ENCODE measurements around the gene SFTPA1.
"Not testable (repeated sequence)": the region's sequence is repeated elsewhere in the genome, so short reads cannot be mapped to it uniquely, and the experiment has no call there.

Gene SFTPA1

DNA sequence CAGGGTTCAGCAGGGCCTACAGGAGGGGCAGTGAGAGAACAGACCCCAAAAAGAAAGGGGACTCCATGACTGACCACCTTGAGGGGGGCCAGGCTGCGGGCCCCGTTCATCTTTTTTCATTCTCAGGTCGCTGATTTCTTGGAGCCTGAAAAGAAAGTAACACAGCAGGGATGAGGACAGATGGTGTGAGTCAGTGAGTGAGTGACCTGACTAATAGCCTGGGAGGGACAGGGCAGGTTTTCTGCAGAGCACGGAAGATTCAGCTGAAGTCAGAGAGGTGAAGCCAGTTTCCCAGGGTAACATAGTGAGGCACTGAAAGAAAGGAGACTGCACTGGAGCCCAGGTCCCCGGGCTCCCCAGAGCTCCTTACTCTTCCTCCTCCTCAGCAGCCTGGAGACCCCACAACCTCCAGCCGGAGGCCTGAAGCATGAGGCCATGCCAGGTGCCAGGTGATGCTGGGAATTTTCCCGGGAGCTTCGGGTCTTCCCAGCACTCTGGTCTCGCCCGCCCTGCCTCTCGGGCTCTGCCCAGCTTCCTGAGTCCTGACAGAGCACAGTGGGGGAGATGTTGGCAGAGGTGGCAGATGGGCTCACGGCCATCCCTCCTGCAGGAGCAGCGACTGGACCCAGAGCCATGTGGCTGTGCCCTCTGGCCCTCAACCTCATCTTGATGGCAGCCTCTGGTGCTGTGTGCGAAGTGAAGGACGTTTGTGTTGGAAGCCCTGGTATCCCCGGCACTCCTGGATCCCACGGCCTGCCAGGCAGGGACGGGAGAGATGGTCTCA, 646 bp downstream of the SFTPA1 start:
- not testable (repeated sequence) for DNase-seq

DNA sequence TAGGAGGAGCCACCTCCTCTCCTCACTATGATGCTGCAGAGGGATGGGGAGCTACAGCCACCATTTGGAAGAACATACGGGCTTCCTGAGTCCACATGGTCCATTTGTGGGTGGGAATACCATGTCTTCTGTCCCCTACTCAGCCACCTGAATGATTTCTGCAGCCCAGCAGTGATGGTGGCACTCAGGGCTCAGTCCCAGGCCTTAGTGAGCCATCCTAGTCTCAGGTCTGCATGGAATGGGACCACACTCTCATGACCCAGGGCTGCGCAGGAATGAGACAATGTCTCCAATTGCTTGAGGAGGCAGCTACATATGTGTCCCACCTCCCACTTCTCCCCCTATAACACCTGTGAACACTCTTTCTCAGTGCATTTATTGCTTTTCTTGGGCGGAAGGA, 4.8 kb downstream of the SFTPA1 start:
- no peak for DNase-seq

DNA sequence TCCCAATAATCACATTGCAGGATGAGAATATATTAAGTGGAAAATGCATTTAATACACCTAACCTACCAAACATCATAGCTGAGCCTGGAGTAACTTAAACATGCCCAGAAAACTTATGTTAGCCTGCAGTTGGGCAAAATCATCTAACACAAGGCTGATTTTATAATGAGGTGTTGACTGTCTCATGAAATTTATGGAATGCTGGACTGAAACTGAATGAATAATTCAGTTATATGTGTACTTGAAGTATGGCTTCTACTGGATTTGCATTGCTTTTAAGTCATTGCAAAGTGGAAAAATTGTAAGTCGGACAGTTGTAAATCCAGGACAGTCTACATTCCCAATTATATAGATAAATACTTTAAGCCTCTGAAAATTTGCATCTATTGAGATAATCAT, 5.4 kb downstream of the SFTPA1 start:
- no peak for DNase-seq

DNA sequence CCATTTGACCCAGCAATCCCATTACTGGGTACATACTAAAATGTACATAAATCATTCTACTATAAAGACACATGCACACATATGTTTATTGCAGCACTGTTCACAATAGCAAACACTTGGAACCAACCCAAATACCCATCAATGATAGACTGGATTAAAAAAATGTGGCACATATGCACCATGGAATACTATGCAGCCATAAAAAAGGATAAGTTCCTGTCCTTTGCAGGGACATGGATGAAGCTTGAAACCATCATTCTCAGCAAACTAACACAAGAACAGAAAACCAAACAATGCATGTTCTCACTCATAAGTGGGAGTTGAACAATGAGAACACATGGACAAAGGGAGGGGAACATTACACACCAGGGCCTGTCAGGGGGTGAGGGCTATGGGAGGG, 12.9 kb downstream of the SFTPA1 start:
- not testable (repeated sequence) for DNase-seq

DNA sequence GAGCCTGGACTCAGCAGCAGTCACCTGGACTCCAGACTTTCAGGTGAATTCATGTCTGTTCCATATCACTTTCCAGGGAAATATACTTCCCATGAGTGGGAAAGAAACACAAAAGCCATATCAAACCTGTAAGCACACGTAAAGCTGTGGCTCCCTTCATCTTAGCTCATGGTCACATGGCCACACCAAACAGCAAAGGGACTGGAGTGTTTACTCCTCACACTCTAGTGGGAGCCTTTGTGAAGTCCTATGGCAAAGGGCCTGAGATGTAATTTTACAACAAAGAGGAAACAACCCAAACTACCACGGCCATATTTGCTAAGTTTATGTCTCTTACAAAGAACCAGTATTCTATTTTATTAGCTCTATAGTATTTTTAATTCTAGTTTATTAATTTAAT, 16.3 kb downstream of the SFTPA1 start:
- DNase-seq = no peak

DNA sequence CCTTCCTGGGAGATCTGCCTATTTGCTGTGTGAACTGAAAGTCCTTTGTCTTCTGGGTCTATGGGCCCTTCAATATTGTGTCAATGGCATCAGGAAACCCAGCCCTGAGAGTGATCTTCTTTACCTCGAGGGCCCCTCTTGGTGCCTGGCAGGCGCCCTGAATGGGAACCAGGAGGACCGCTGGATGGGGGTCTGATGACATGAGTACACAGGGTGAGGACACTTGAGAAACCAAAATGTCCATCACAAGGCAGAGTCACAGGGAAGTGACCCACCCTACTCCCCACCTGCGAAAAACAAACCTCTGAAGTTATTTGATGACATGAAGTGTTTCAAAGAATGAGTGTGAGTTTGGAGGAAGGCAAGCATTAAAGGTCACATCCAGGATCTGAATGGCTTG, 17.3 kb downstream of the SFTPA1 start:
- no peak for DNase-seq

DNA sequence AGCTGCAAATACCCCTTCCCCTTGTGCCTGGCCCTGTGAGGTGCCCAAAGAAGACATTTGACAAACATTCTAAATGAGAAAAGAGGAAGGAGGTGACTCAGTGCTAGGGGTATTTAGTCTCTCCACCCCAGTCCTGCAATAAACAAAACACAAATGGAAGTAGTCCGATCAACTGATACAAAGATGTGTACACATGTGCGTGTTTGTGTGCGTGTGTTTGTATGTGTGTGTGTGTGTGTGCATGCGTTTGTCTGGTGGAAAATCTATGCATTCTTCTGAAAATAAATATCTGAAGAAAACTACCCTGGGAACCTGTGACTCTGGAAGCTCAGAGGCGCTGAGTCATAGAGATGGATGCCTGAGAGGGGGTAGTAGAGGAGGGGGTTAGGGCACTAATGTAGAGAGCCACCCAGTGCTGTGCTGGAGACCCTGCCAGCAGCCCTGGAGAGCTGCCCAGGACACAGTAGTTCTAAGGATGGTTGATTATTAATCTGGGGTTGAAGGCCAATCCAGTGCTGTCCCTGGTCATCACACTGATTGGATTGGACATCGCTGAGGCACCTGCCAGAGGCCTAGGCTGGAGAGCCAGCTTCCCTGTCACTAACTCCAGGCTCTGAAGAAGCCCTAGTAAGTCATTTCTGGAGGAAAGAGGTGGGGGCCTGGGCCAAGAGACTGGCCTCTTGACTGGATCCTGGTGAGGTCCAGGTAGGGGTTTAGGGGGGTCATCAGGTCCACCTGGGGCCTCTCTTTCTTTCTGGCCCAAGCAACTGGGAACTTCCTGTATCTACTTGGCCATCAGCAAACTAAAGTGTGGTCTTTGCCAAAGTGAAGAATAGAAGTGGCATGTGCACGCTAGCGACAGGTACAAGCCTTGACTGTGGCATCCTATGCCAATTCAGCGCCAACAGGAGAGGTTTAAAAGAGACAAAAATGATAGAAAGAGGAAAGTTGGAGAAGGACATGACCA, 18.5 kb downstream of the SFTPA1 start:
- no peak for DNase-seq

DNA sequence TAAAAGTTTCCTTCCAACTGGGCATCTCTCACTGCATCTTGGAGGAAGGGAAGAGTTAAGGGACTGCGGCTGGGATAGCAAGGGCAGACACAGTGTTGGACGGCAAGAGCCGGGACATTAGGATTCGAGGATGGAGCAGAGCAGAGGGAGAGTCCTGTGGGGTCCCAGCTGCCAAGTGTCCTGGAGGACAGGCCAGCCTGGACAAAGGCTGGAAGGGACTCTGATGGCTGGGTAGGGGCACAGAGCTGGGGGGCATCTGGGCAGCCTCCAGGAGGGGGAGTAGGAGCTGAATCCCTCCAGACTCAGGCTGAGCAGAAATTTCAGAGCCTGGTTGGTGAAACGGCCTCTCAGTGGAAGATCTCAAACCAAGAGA, 19.2 kb downstream of the SFTPA1 start:
- DNase-seq = no peak

DNA sequence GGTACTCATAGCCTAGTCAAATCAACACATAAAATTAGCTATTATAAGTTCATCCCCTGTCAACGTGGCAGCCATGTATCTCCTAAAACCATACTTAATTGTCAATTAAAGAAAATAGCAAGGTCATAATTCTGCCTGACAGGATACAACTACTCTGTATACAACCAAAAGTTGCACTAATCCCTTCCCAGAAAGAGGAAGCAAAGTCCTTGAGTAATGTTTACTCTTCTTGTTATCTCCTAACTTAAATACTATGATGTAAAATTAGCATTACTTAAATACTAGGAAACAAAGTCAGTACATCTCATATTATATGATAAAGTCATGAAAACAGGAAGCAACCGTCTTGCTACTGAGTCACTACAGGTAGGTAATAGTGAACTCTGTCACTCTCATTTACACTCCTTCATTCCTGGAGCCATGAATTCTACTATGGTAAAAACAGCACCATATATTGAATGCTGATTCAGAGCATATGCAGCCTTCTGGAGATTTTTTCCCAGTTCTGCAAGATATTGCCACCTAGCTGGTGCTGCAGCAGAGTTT, 26.0 kb downstream of the SFTPA1 start:
- not testable (repeated sequence) for DNase-seq

DNA sequence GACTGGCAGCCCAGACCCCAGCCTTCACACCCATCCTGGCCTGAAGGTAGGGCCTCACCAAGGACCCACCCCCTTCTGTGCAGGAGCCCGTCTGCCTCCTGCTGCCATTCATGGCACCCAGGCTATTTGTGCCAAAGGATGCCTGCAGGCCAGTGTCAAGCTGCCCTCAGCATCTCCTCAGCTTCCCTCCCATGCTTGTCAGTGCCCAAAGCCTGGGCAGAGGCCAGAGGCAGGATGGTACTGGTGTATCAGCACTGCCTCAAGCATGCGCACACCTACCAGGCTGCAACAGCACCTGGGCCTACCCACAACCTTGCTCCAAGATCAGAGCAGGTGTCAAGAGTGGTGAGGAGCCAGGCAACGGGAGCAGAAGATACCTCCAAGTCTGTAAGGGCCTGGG, 27.6 kb downstream of the SFTPA1 start:
- DNase-seq = no peak

DNA sequence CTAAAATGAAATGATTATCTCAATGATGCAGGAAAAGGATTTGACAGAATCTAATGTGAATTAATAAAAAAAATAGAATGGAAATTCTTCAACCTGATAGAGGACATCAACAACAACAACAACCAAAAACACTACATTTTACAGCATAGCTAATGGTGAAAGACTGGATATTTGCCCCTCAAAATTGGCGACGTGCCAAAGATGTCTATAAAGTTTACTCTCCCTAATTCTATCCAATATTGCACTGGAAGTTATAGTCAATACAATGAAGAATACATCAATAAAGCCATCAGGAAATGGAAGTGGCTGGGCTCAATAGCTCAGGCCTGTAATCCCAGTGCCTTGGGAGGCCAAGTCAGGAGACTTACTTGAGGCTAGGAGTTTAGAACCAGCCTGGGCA, 42.0 kb downstream of the SFTPA1 start:
- DNase-seq = not testable (repeated sequence)

DNA sequence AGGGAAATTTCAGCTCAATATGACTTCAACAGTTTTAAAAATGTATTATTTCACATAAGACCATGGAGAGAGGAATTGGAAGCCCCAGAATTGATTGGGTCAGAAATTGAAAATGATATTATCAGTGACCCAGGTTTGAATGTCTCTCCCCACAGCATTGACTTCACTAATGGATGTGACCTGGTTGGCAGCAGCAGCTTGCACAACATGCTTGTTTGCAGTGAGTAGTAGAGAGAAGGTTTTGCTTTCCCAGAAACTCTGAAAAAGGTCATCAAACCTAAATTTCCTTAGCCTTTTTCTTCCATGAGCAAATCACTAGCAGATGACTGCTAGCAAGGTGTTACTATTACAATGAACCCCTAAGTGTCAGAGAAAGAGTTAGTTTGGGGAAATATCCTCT, 52.5 kb downstream of the SFTPA1 start:
- DNase-seq = not testable (repeated sequence)

DNA sequence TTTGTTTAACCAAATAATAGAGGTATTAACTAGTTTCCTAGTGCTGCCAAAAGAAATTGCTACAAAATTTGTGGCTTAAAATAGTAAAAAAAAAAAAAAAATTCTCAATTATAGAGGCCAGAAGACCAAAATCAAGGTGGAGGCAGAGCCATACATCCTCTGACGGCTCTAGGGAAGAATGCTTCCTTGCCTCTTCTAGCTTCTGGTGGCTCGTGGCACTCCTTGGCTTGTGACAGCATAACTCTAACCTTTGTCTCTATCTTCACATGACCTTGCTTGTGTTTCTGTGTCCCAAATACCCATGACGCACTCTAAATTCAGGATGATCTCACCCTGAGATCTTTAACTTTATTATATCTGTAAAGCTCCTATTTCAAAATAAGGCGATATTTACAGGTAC, 53.9 kb downstream of the SFTPA1 start:
- DNase-seq = not testable (repeated sequence)
